ENCODE data around the gene KRTAP5-7.
"Not testable (repeated sequence)": the region's sequence is repeated elsewhere in the genome, so short reads cannot be mapped to it uniquely, and the experiment has no call there.

The KRTAP5-7 gene

GRCh38 chr11:71564430-71564829 lies 37.4 kb downstream of the KRTAP5-7 start:
- no peak for DNase-seq

GRCh38 chr11:71565263-71565662 lies 38.2 kb downstream of the KRTAP5-7 start, which contains the start of gene KRTAP5-10:
KRTAP5-10 (plus strand) TSS chr11:71565563; CDS start chr11:71565588, 25 bp downstream.
- no peak for DNase-seq

GRCh38 chr11:71566081-71566620 lies 39.1 kb downstream of the KRTAP5-7 start:
- no peak for DNase-seq

DNA sequence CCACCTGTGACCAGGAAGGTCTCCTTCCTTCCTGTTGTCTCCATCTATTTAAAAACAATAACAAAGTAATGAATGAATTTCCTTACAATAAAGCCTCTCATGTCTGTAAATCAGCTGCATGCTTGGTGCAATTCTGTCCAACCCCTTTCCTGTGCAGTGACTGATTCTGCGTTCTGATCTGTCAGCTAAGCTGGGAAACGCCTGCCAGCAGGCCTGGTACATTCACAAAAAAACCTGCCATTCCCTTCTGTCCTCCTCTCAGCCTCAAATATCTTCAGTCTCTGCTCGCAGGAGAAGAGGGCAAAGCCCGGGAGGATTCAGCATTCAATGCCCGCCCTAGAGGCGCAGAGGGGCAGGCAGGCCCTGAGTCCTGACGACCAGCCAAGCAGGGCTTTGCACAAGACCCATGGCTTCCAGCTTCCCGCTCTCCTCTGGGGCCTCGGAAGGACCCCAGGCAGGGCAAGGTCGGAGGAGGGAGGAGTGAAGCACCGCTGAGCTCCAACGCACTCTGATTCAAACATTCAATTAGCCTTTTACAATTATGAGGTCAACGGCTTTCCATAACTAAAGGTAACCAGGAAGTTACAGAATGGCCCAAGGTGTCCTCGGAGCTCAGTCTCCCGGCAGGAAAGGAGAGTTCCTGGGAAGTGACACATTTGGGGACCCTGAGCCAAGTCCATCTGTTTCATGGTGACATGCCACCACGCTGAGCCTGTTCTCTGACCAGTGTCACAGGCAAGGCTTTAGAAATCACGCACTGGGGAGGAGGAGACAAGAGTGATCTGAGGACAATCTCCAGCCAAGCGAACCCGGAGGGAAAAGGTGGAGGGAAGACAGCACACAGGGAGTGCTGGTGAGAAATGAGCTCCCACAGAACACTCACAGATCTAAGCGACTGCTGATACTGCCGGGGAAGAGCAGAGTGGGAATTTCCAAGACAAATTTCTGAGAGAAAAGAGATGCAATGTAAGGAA lies 39.8 kb downstream of the KRTAP5-7 start:
- not testable (repeated sequence) for DNase-seq

GRCh38 chr11:71567633-71568032 lies 40.6 kb downstream of the KRTAP5-7 start:
- DNase-seq: not testable (repeated sequence)

DNA sequence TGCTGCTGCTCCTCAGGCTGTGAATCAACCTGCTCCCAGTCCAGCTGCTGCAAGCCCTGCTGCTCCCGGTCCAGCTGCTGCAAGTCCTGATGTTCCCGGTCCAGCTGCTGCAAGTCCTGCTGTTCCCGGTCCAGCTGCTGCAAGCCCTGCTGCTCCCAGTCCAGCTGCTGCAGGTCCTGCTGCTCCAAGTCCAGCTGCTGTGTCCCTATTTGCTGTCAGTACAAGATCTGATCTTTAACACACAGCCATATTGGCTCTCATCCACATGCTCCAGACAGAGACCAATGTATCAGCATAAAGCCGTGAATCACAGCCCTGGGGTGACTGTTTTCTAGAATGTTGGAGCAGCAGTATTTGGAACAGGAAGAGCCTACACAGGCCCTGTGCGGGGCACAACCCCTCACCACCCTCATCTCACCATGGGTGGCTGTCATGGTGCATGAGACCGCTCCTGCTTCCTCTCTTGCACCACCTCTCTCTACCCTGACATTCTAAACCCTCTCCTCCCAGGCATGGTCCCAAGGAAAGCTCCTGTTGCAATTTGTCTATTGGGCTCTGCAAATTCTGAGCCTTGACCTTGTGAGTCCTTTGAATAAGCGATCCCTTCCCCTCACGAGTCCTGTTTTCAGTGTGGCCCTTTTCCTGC lies 41.8 kb downstream of the KRTAP5-7 start:
- no peak for DNase-seq

GRCh38 chr11:71571101-71571850 lies 44.2 kb downstream of the KRTAP5-7 start:
- not testable (repeated sequence) for DNase-seq

GRCh38 chr11:71572811-71573210 lies 45.7 kb downstream of the KRTAP5-7 start:
- no peak for DNase-seq

DNA sequence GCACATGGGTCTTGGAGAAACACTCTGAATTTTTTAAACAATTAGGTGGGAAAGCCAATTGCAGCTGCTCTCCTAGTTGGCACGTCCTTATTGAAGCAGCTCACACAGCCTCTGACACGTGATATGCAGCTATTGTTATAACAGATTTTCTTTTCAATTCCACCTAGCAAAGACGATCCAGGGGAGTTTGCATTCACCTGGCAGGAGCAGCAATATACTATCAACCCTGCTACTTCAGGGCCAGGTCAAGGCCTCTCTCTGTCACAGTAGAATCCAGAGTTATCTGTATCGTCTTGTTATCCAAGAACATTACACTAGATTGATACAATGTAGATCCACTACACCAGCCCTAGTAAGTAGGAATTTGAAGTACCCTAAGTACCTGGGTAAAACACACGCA lies 47.4 kb downstream of the KRTAP5-7 start:
- no peak for DNase-seq

DNA sequence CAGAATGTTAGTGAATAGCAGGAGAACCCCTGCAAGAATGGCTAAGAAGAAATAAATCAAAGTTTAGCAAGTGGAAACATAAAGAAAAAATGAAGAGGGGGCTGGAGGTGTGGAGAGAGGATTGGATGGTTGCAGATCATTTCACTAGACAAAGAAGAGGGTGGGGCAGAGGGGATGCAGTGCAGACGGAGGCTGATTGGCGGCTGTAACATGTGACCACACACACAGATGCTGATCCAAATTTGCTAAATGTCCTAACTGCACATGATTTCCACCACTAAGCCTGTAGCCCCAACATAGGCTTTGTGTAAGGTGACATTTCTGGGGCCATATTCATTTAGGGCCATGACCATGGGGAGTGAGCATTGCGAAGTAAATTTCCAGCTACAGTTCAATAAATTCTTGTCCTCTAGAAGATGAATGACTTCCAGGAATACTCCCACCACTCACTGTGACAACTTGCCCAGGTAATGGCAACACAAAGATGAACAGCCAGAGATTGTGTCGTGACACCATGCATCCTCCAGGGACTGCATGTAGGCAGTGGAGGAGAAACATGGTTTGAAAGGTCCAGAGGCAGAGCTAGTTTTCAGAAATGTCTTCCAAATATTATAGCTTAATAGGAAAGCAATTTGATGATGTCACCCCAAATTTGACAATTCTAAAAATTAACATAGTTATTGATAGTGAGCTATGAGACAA lies 48.8 kb downstream of the KRTAP5-7 start:
- no peak for DNase-seq

- DNase-seq: not testable (repeated sequence)
These were observed 49.8 kb downstream of the KRTAP5-7 start for GRCh38 chr11:71576688-71577465.

DNA sequence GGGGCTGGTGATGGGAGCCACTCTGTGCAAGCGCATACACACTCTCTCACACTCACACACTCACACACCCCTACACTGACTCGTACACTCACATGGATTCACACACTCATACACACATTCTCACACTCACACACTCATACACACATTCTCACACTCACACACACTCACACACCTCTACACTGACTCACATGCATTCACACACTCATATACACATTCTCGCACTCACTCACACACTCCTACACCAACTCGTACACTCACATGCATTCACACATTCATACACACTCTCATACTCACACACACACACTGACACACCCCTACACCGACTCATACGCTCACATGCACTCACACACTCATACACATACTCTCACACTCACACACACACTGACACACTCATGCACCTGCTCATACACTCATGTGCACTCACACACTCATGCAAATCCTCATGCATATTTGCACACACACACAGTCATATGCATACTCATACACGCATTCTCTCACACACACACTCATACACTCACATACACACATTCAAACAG lies 50.5 kb downstream of the KRTAP5-7 start:
- no peak for DNase-seq
